GM18519 (cell line): Measurements from ENCODE around the gene DNAJC17.

ENCODE experiments used
- ATAC-seq: cut with Tn5 transposase; IDR thresholded peaks from one replicate; pipeline ENCODE4 v1.9.1; 2021; ENCODE audit warnings: mild to moderate bottlenecking, moderate library complexity; ENCODE audit not compliant: unreplicated experiment, low FRiP score

DNAJC17 gene

DNA sequence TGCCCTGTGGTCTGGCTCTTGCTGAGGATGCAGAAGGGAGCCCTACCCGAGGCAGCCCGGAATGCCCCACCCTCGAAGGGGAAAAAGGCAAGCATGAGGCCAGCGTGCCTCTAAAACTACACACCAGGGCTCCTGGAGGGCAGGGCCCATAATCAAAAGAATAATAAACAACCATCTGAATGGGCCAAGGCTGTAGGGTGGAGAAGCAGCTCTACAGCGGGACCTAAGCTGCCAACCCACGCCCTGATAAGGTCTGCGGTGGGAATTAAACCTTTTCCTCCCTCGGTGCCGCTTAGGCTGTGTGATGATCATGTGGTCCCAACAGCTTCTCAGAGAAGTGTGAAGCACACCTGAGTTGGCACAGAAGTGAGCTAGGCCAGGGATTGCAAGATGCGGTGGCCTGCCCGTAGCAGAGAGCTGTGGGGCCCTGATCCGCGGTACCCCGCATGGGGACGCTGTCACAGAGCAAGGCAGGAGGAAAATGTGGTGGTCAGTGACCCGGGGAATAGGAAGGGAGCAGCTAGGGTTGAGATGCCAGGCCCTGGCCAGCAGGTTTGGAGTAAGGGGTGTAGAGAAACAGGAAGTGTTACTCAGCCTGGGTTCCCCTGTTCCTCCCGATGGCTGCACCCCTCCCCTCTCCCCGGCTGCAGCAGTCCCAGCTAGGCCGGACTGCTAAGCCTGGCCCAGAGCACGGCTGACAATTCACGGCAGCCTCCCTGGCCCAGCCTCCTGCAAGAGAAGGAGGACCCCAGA is 38.6 kb downstream of the DNAJC17 start:
- no peak for ATAC-seq

DNA sequence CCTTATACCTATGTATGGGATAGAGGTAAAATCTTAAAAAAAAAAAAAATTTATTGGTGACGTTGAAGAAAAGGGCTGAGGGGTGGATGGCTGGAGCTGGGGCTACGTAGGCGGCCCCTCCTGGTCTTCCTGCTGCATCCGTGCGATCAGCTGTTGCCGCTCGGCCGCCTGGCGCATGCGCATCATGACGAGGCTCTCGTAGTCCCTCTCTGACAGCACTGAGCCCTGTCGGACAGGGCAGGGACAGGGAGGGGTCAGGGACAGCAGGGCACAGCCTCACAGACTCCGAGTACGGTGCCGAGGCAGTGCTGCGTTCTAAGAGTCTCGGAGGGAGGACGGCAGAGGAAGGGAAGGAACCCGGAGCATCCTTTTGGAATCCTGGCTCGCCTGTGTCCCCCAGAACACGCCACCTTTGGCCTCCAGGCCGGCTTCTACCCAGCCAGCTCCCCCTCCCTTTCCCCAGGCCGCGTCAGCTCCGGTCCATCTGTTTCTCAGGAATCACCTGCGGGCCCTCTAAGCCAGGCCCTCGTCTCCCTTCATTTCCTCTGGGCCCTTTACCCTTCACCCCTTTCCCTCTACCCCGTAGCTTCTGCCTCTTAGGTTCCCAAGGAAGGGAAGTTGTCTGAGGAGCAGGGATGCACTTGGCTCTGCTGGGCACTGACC is 39.3 kb downstream of the DNAJC17 start:
- ATAC-seq: no peak

GRCh38 chr15:40766906-40767837 is 40.1 kb downstream of the DNAJC17 start:
- no peak for ATAC-seq

- no peak for ATAC-seq
These were observed 41.0 kb downstream of the DNAJC17 start for GRCh38 chr15:40766194-40766815.

DNA sequence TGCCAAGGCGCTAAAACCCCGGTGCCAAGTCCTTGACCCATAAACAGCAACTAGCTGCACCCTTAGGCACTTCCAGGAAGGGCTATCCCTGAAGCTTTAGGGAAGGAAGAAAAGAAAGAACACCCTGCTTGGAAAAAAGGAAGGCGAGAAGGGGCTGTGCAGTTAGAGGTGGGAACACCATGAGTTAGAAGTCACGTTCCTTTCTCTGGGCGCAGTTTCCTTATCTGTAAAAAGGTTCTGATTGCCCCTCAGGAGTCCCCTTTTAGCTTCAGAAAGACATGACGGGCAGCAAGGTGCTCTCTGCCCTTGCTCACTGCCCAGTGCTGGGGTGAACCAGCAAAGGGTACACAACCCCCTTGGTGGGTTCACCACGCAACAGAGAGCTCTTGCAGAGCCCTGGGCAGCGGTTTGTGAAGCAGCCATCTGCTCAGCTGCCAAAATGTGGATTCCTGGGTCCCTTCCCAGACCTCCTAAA is 42.6 kb downstream of the DNAJC17 start:
- ATAC-seq: no peak

DNA sequence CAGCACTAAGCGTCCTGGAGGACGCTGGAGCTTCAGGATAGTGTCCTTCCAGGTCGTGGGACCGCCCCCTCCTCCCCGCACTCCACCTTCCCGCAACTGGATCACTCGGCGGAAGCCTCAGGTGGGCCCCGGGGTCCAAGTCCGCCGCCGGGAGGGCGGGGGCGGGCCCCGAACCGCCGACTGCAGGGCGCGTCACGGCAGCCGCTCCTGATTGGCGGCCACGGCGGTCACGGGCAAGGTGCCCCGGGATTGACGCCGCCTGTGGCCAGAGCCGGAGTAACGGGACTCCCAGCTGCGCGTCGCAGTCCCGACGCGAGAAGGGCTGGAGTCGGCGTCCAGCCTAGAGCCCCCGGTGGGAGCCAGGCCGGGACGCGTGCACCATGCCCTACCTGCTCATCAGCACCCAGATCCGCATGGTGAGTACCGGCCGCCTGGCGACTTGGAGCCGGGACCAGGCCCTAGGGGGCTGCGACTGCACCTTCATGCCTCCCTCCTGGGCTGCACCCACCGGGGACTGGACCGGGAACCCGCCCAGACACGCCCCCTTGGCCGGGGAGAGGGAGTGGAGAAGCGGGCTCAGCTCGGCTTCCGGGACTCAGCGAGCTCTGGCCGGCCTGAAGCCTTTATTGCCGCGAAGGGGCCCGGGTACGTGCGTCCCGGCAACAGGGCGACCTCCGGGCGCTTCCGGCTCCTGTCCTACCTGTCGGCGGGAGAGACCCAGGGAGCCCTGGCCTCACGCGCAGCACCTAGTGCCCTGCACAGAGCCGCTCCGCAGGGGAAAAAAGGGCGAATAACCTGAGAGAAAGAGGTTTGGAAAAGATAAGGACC is 43.3 kb downstream of the DNAJC17 start, which contains the start of gene GCHFR:
Gene GCHFR, plus strand, starts transcription at position 268 of the 828 bp plus-strand sequence. Its CDS starts 113 bp downstream, at position 381.
- ATAC-seq: no peak

- no peak for ATAC-seq
These were observed 44.1 kb downstream of the DNAJC17 start for GRCh38 chr15:40762919-40763800.

DNA sequence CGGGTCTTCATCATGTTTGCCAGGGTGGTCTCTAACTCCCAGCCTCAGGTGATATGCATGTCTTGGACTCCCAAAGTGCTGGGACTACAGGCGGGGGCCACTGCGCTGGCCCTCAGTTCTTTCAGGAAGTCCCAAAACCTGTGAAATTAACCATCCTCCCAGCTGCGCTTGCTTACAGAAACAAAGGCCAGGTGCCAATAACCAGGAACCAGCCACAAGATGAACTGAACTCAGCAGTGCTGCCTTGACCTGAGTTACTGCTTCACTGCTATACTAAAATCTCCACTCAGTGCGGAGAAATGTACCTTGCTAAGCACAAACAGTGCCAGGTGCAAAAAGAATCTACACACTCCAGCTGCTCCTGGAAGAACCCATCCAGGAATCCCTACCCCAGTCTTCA is 47.3 kb downstream of the DNAJC17 start:
- ATAC-seq: no peak

GRCh38 chr15:40756938-40757337 is 50.3 kb downstream of the DNAJC17 start:
- ATAC-seq: no peak

DNA sequence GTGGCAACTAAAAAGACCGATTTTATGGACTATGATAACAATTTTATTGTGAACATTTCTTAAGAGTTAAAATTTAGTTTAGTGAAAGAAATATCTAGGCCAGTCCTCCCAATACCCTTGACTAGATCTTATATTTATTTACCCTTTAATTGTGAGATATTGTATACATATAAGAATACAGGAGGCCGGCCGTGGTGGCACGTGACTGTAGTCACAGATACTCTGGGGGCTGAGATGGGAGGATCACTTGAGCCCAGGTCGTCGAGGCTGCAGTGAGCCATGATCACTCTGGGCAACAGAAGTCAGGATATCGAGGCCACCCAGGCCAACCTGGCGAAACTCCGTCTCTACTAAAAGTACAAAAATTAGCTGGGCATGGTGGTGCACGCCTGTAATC is 51.5 kb downstream of the DNAJC17 start:
- ATAC-seq: no peak

DNA sequence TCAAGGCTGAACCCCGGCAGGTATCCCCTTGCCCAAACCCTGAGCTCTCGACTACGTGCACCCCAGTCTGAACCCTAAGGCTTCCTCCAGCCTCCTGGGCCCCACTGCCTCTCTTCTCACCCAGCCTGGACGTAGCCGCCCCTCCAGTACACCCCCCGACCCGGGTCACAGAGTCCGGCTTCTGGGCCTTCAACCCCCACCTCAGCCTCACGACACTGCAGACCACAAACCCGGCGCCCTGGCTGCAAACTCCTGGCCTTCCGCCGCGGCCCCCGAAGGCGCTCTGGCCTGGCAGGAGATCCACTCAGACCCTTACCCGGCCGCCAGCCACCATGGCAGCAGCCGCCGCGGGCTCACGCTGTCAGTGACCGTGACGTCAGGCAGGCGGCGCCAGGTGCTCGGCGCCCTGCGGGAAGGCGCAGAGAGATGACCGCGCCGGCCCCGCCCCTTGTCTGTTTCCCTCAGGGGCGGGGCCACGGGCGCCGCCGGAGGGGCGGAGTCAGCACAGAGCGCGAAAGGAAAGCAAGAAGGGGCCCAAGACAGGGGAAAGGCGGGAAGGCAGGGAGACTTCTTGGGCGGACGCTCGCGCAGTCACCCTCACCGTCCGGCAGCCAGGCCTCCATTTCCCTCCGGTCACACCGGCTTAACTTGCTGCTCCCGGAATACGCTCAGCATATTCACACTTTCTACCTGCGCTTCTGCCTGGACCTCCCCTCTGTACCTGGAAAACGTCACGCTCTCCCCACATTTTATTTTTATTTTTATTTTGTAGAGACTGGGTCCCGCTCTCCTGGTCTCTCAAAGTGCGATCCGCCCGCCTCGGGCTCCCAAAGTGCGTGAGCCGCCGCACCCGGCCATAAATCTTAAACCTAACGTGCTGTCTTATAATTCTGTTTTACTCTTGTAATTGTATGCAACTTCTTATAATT is 52.1 kb downstream of the DNAJC17 start, which contains the start of gene RMDN3:
Gene RMDN3, minus strand, starts transcription at position 372 of the 929 bp plus-strand sequence. CDS start 471 bp downstream, outside the sequence.
- ATAC-seq: peak; percentile 66

- no peak for ATAC-seq
These were observed 52.7 kb downstream of the DNAJC17 start for GRCh38 chr15:40754574-40754882.

GRCh38 chr15:40751745-40752144 is 55.5 kb downstream of the DNAJC17 start:
- ATAC-seq: no peak

GRCh38 chr15:40750885-40751284 is 56.4 kb downstream of the DNAJC17 start:
- ATAC-seq: no peak

- no peak for ATAC-seq
These were observed 58.1 kb downstream of the DNAJC17 start for GRCh38 chr15:40749151-40749630.

DNA sequence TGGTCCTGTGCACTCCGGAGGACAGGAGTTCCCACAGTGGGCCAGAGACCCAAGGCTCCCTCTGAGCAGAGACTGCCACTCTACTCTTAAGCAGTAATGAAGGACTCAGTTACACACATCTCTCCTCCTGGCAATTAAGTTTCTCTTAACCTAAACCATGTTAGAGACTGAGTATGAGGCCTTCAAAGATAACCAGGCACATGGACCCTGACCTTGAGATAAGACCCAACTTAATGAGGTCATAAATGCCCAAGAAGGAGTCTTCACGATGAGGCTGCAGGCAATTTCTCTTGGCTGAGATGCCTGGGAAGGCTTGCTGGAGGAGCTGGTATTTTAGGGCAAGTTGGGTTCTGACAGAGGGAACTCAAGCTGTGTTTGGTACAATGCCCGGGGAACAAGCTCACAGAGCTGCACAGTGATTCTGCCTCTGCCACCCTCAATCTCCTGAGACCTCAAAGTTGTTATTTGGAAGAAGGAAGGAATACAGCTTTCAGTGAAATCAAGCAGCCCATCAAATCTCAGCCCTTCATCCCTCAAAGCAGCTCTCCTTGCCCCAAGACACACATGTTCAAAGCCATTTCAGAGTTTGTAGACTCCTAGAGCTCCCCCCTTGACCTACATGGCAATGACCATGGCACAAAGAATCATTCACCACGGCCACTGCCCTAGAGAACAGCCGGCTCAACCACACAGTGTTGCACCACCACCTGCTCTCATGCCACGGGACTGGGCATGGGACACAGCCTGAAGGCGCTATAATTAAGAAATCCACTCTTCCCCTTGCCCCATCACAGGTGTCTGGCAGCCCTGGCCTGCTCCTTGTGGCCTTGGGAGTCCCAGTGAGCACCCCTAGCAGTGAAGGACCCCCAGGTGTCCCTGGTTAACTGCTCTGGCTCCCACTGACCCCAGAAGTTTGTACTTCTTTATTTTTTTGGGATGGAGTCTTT is 59.3 kb downstream of the DNAJC17 start:
- ATAC-seq: no peak
